ENCODE measurements around the gene PLEKHA7. TPM values are rescaled to one million over a fixed set of nuclear protein-coding genes. Genes with fewer than 3 reads are reported as not detected.

The PLEKHA7 gene
- total and polyA plus RNA-seq, 2 of the 13 experiments (the other 11 are each of a cell fraction or from before 2014, with no cell fraction given), result 17.5 to 18.7 TPM

DNA sequence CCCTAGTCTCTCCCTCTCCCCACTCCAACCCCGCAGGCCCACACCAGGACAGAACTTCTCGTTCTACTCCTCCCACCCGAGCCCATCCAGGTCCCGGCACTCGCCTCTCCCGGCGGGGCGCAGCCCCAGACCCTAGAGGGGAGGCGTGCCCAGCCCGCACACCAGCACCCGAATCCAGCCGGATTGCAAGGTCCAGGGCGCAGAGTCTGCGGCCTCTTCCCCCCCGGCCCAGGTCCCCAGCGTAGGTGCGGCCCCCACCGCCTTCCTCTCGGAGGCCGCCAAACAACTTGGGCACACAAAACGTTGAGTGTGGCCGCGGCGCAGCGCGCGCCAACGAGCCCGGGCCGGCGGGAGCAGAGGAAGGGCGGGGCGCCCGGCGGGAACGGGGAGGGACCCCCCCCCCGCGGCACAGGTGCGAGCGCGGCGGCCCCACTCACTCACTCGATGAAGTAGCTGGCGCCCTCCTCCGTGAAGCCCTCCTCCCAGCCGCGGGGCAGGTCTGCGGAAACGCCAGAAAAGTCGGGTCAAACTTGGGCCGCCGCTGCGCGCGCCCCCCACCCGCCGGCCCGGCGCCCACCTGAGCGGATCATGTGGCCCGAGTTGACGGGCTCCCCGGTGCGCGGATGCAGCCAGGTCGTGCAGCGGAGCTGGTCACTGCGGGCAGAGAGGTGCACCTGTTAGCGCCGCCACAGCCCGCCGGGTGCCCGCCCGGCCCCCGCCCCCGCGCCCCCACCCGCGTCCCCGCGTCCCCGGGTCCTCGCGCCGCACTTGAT, 480 bp downstream of the PLEKHA7 start (continued):
- TF ChIP-seq JDP2 (CRISPR knock-in tag; IDR thresholded peaks at IDR 0.05; ENCODE audit: borderline replicate concordance) (no peak), PRMT3 (CRISPR knock-in tag; IDR thresholded peaks at IDR 0.05; ENCODE audit: borderline replicate concordance, low read depth) (no peak; the same call in 1 of the 2 replicates), GATAD2A (CRISPR knock-in tag; IDR thresholded peaks at IDR 0.05) (no peak), SRSF4 (IDR thresholded peaks at IDR 0.05; ENCODE audit: low read depth, low read length, poor library complexity, severe bottlenecking) (no peak), FOSL2 (CRISPR knock-in tag; IDR thresholded peaks at IDR 0.05) (no peak), HOXA9 (CRISPR knock-in tag; IDR thresholded peaks at IDR 0.05; ENCODE audit: borderline replicate concordance) (no peak), KDM4B (CRISPR knock-in tag; IDR thresholded peaks at IDR 0.05) (no peak), PHF8 (CRISPR knock-in tag; IDR thresholded peaks at IDR 0.05) (peak; percentile 59), HNRNPLL (IDR thresholded peaks at IDR 0.05; ENCODE audit: low read depth, low read length, poor library complexity, severe bottlenecking) (no peak), ZNF589 (CRISPR knock-in tag; conservative IDR thresholded peaks at IDR 0.05) (0 out of 2 replicates have a peak, but pooled peaks have one; percentile 10), NR3C1 (CRISPR knock-in tag; IDR thresholded peaks at IDR 0.05) (no peak), ELF1 (CRISPR knock-in tag; IDR thresholded peaks at IDR 0.05) (no peak), BHLHE40 (IDR thresholded peaks at IDR 0.05; ENCODE audit: low read length) (no peak), NCOA2 (CRISPR knock-in tag; IDR thresholded peaks at IDR 0.05) (no peak)
- TF ChIP-seq, protein P1, sequence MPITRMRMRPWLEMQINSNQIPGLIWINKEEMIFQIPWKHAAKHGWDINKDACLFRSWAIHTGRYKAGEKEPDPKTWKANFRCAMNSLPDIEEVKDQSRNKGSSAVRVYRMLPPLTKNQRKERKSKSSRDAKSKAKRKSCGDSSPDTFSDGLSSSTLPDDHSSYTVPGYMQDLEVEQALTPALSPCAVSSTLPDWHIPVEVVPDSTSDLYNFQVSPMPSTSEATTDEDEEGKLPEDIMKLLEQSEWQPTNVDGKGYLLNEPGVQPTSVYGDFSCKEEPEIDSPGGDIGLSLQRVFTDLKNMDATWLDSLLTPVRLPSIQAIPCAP (CRISPR knock-in tag; IDR thresholded peaks at IDR 0.05; ENCODE audit: low read depth), result no peak
- TF ChIP-seq, protein P2, sequence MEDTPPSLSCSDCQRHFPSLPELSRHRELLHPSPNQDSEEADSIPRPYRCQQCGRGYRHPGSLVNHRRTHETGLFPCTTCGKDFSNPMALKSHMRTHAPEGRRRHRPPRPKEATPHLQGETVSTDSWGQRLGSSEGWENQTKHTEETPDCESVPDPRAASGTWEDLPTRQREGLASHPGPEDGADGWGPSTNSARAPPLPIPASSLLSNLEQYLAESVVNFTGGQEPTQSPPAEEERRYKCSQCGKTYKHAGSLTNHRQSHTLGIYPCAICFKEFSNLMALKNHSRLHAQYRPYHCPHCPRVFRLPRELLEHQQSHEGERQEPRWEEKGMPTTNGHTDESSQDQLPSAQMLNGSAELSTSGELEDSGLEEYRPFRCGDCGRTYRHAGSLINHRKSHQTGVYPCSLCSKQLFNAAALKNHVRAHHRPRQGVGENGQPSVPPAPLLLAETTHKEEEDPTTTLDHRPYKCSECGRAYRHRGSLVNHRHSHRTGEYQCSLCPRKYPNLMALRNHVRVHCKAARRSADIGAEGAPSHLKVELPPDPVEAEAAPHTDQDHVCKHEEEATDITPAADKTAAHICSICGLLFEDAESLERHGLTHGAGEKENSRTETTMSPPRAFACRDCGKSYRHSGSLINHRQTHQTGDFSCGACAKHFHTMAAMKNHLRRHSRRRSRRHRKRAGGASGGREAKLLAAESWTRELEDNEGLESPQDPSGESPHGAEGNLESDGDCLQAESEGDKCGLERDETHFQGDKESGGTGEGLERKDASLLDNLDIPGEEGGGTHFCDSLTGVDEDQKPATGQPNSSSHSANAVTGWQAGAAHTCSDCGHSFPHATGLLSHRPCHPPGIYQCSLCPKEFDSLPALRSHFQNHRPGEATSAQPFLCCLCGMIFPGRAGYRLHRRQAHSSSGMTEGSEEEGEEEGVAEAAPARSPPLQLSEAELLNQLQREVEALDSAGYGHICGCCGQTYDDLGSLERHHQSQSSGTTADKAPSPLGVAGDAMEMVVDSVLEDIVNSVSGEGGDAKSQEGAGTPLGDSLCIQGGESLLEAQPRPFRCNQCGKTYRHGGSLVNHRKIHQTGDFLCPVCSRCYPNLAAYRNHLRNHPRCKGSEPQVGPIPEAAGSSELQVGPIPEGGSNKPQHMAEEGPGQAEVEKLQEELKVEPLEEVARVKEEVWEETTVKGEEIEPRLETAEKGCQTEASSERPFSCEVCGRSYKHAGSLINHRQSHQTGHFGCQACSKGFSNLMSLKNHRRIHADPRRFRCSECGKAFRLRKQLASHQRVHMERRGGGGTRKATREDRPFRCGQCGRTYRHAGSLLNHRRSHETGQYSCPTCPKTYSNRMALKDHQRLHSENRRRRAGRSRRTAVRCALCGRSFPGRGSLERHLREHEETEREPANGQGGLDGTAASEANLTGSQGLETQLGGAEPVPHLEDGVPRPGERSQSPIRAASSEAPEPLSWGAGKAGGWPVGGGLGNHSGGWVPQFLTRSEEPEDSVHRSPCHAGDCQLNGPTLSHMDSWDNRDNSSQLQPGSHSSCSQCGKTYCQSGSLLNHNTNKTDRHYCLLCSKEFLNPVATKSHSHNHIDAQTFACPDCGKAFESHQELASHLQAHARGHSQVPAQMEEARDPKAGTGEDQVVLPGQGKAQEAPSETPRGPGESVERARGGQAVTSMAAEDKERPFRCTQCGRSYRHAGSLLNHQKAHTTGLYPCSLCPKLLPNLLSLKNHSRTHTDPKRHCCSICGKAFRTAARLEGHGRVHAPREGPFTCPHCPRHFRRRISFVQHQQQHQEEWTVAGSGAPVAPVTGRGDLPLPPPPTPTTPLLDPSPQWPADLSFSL (CRISPR knock-in tag; IDR thresholded peaks at IDR 0.05), result no peak
- TF ChIP-seq, protein P3, sequence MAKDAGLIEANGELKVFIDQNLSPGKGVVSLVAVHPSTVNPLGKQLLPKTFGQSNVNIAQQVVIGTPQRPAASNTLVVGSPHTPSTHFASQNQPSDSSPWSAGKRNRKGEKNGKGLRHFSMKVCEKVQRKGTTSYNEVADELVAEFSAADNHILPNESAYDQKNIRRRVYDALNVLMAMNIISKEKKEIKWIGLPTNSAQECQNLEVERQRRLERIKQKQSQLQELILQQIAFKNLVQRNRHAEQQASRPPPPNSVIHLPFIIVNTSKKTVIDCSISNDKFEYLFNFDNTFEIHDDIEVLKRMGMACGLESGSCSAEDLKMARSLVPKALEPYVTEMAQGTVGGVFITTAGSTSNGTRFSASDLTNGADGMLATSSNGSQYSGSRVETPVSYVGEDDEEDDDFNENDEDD (CRISPR knock-in tag; IDR thresholded peaks at IDR 0.05; ENCODE audit: borderline replicate concordance), result peak; percentile 49; the same call in 1 of the 2 replicates
- TF ChIP-seq, protein P4, sequence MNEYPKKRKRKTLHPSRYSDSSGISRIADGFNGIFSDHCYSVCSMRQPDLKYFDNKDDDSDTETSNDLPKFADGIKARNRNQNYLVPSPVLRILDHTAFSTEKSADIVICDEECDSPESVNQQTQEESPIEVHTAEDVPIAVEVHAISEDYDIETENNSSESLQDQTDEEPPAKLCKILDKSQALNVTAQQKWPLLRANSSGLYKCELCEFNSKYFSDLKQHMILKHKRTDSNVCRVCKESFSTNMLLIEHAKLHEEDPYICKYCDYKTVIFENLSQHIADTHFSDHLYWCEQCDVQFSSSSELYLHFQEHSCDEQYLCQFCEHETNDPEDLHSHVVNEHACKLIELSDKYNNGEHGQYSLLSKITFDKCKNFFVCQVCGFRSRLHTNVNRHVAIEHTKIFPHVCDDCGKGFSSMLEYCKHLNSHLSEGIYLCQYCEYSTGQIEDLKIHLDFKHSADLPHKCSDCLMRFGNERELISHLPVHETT (CRISPR knock-in tag; conservative IDR thresholded peaks at IDR 0.05), result no peak; the same call in 1 of the 2 replicates
